Measurements from ENCODE around the gene TUBB4B. TPM values are rescaled to one million over a fixed set of nuclear protein-coding genes. Genes with fewer than 3 reads are reported as not detected.
A peak's percentile ranks its signal among the peaks of the same experiment; 100 is the strongest.
"Not testable (repeated sequence)": the region's sequence is repeated elsewhere in the genome, so short reads cannot be mapped to it uniquely, and the experiment has no call there.

The TUBB4B gene
- total RNA-seq, 1 donor from 2014 or later, result 357 TPM

GRCh38 chr9:137256856-137257255 is 15.8 kb downstream of the TUBB4B start:
- no peaks in the 10 kb centered on the region for H3K27me3 Mint-ChIP-seq (ENCODE audit: low read depth)
- intact Hi-C loops (cut with micrococcal nuclease), result no loop called here
- no peak for DNase-seq (ENCODE audit: low spot score)
- no peak overlapping the region for H3K27ac Mint-ChIP-seq
- peaks cover 13% of the 10 kb centered on the region for H3K4me1 Mint-ChIP-seq (ENCODE audit: low read depth)
- no peaks in the 10 kb centered on the region for H3K9me3 Mint-ChIP-seq
- H3K36me3 Mint-ChIP-seq (ENCODE audit: low read depth), result peaks cover 29% of the 10 kb centered on the region
- H3K4me3 Mint-ChIP-seq (ENCODE audit: low read depth), result peak overlapping the region; percentile 85

GRCh38 chr9:137262173-137262908 is 21.3 kb downstream of the TUBB4B start:
- H3K9me3 Mint-ChIP-seq; DNase-seq (ENCODE audit: low spot score); intact Hi-C loops (cut with micrococcal nuclease); H3K4me3 Mint-ChIP-seq (ENCODE audit: low read depth); H3K4me1 Mint-ChIP-seq (ENCODE audit: low read depth); H3K27ac Mint-ChIP-seq; H3K27me3 Mint-ChIP-seq (ENCODE audit: low read depth): not testable (repeated sequence)
- peaks cover 36% of the 10 kb centered on the region for H3K36me3 Mint-ChIP-seq (ENCODE audit: low read depth)

GRCh38 chr9:137262909-137263285 is 21.8 kb downstream of the TUBB4B start:
- Mint-ChIP-seq H3K27ac (no peak overlapping the region), H3K27me3 (ENCODE audit: low read depth) (no peaks in the 10 kb centered on the region), H3K4me3 (ENCODE audit: low read depth) (no peak overlapping the region), H3K36me3 (ENCODE audit: low read depth) (peaks cover 42% of the 10 kb centered on the region), H3K4me1 (ENCODE audit: low read depth) (no peaks in the 10 kb centered on the region), H3K9me3 (no peaks in the 10 kb centered on the region)
- intact Hi-C loops (cut with micrococcal nuclease), result no loop called here
- no peak for DNase-seq (ENCODE audit: low spot score)

GRCh38 chr9:137263506-137263905 is 22.4 kb downstream of the TUBB4B start:
- Mint-ChIP-seq H3K27ac (no peak overlapping the region), H3K36me3 (ENCODE audit: low read depth) (peaks cover 42% of the 10 kb centered on the region), H3K9me3 (no peaks in the 10 kb centered on the region), H3K4me1 (ENCODE audit: low read depth) (no peaks in the 10 kb centered on the region), H3K4me3 (ENCODE audit: low read depth) (no peak overlapping the region), H3K27me3 (ENCODE audit: low read depth) (no peaks in the 10 kb centered on the region)
- intact Hi-C loops (cut with micrococcal nuclease), result no loop called here
- no peak for DNase-seq (ENCODE audit: low spot score)

- Mint-ChIP-seq H3K27me3 (ENCODE audit: low read depth) (no peaks in the 10 kb centered on the region), H3K4me1 (ENCODE audit: low read depth) (no peaks in the 10 kb centered on the region), H3K36me3 (ENCODE audit: low read depth) (peaks cover 42% of the 10 kb centered on the region), H3K27ac (no peak overlapping the region), H3K4me3 (ENCODE audit: low read depth) (no peak overlapping the region), H3K9me3 (no peaks in the 10 kb centered on the region)
- no peak for DNase-seq (ENCODE audit: low spot score)
- intact Hi-C loops (cut with micrococcal nuclease), result no loop called here
Observed at GRCh38 chr9:137264067-137264466, 23.0 kb downstream of the TUBB4B start.

GRCh38 chr9:137265496-137266161 is 24.5 kb downstream of the TUBB4B start:
- peaks cover 2% of the 10 kb centered on the region for H3K4me1 Mint-ChIP-seq (ENCODE audit: low read depth)
- H3K27me3 Mint-ChIP-seq (ENCODE audit: low read depth), result no peaks in the 10 kb centered on the region
- H3K27ac Mint-ChIP-seq, result no peak overlapping the region
- DNase-seq (ENCODE audit: low spot score), result no peak
- H3K4me3 Mint-ChIP-seq (ENCODE audit: low read depth), result no peak overlapping the region
- intact Hi-C loops (cut with micrococcal nuclease), result no loop called here
- H3K9me3 Mint-ChIP-seq, result no peaks in the 10 kb centered on the region
- peaks cover 47% of the 10 kb centered on the region for H3K36me3 Mint-ChIP-seq (ENCODE audit: low read depth)

GRCh38 chr9:137266162-137266527 is 25.1 kb downstream of the TUBB4B start:
- Mint-ChIP-seq H3K9me3 (no peaks in the 10 kb centered on the region), H3K36me3 (ENCODE audit: low read depth) (peaks cover 47% of the 10 kb centered on the region), H3K4me3 (ENCODE audit: low read depth) (no peak overlapping the region), H3K27ac (no peak overlapping the region), H3K27me3 (ENCODE audit: low read depth) (no peaks in the 10 kb centered on the region), H3K4me1 (ENCODE audit: low read depth) (peaks cover 3% of the 10 kb centered on the region)
- intact Hi-C loops (cut with micrococcal nuclease), result no loop called here
- DNase-seq (ENCODE audit: low spot score), result no peak

- Mint-ChIP-seq H3K4me3 (ENCODE audit: low read depth) (no peak overlapping the region), H3K27me3 (ENCODE audit: low read depth) (no peaks in the 10 kb centered on the region), H3K36me3 (ENCODE audit: low read depth) (peaks cover 46% of the 10 kb centered on the region), H3K4me1 (ENCODE audit: low read depth) (peaks cover 6% of the 10 kb centered on the region), H3K27ac (no peak overlapping the region), H3K9me3 (no peaks in the 10 kb centered on the region)
- DNase-seq (ENCODE audit: low spot score), result no peak
- intact Hi-C loops (cut with micrococcal nuclease), result no loop called here
Observed at GRCh38 chr9:137266585-137267453, 25.7 kb downstream of the TUBB4B start.

GRCh38 chr9:137267933-137268355 is 26.9 kb downstream of the TUBB4B start:
- Mint-ChIP-seq H3K4me1 (ENCODE audit: low read depth) (peaks cover 6% of the 10 kb centered on the region), H3K4me3 (ENCODE audit: low read depth) (no peak overlapping the region), H3K27me3 (ENCODE audit: low read depth) (no peaks in the 10 kb centered on the region), H3K9me3 (no peaks in the 10 kb centered on the region), H3K36me3 (ENCODE audit: low read depth) (peaks cover 40% of the 10 kb centered on the region), H3K27ac (no peak overlapping the region)
- DNase-seq (ENCODE audit: low spot score), result no peak
- intact Hi-C loops (cut with micrococcal nuclease), result no loop called here

GRCh38 chr9:137268538-137269201 is 27.6 kb downstream of the TUBB4B start:
- no peaks in the 10 kb centered on the region for H3K9me3 Mint-ChIP-seq
- intact Hi-C loops (cut with micrococcal nuclease), result no loop called here
- H3K36me3 Mint-ChIP-seq (ENCODE audit: low read depth), result peaks cover 41% of the 10 kb centered on the region
- no peak overlapping the region for H3K27ac Mint-ChIP-seq
- no peak overlapping the region for H3K4me3 Mint-ChIP-seq (ENCODE audit: low read depth)
- no peaks in the 10 kb centered on the region for H3K27me3 Mint-ChIP-seq (ENCODE audit: low read depth)
- peaks cover 6% of the 10 kb centered on the region for H3K4me1 Mint-ChIP-seq (ENCODE audit: low read depth)
- DNase-seq (ENCODE audit: low spot score), result no peak

GRCh38 chr9:137269231-137269772 is 28.2 kb downstream of the TUBB4B start:
- H3K9me3 Mint-ChIP-seq, result no peaks in the 10 kb centered on the region
- H3K27ac Mint-ChIP-seq, result no peak overlapping the region
- no peaks in the 10 kb centered on the region for H3K27me3 Mint-ChIP-seq (ENCODE audit: low read depth)
- peaks cover 36% of the 10 kb centered on the region for H3K36me3 Mint-ChIP-seq (ENCODE audit: low read depth)
- no peak for DNase-seq (ENCODE audit: low spot score)
- H3K4me1 Mint-ChIP-seq (ENCODE audit: low read depth), result peaks cover 6% of the 10 kb centered on the region
- intact Hi-C loops (cut with micrococcal nuclease), result no loop called here
- H3K4me3 Mint-ChIP-seq (ENCODE audit: low read depth), result no peak overlapping the region

GRCh38 chr9:137270929-137271695 is 30.0 kb downstream of the TUBB4B start:
- Mint-ChIP-seq H3K27me3 (ENCODE audit: low read depth) (no peaks in the 10 kb centered on the region), H3K4me3 (ENCODE audit: low read depth) (no peak overlapping the region), H3K27ac (no peak overlapping the region), H3K9me3 (no peaks in the 10 kb centered on the region), H3K36me3 (ENCODE audit: low read depth) (peaks cover 32% of the 10 kb centered on the region), H3K4me1 (ENCODE audit: low read depth) (peaks cover 6% of the 10 kb centered on the region)
- DNase-seq (ENCODE audit: low spot score), result no peak
- intact Hi-C loops (cut with micrococcal nuclease), result no loop called here

Measured in activated T-helper 2 cell treated with anti-CD3 and anti-CD28 coated beads, Interferon-gamma antibody, Interleukin-2, Interleukin-4, amounts not matched to agents 10 μg/mL and 5 μg/mL and 100 μg/mL, durations not matched to agents 14 hours and 24 hours and 36 hours (primary cell).